K562 (cell line): Measurements from ENCODE around the gene MMAB. TPM values are rescaled to one million over a fixed set of nuclear protein-coding genes. Genes with fewer than 3 reads are reported as not detected.

Experiments
- ATAC-seq: fragments of 200-7000 bp; cut with Tn5 transposase; 3 replicates; pipeline ENCODE4 v1.9.1; 2020; ENCODE audit warnings: moderate library complexity
- BruUV-seq: library from RNA; stranded (reverse); fragments of 400-500 nt; replicated peaks from 2 replicates; lab custom pipeline; 2021; lab: Mats Ljungman, UMichigan
- CTCF ChIA-PET: fragments of 300-600 bp; formaldehyde crosslinking; extraction: SDS; loops from one replicate; lab custom pipeline; 2021; ENCODE audit warnings: low intra/inter-chr PET ratio; lab: Yijun Ruan, JAX
- POLR2A ChIA-PET: fragments of 300-600, 350-650 bp; sonication (Branson Sonifier 250); formaldehyde crosslinking; extraction: SDS; loops from one replicate; lab custom pipeline; 2021; ENCODE audit warnings: antibody characterized with exemption, inconsistent platforms; lab: Yijun Ruan, JAX
- DNase-seq, 4 experiments: peaks; one replicate each; pipeline versions ENCODE4 v3.0.0 to v3.0.0-alpha.2; 2011 to 2018; ENCODE audit warnings: low spot score in 3 of 4, mixed read lengths in 3 of 4; ENCODE audit errors: extremely low read depth in 1 of 4
- FAIRE-seq: peaks from 2 replicates; lab custom pipeline; 2011; peaks lifted over from hg19 to GRCh38; lab: Jason Lieb, UNC
- H2AFZ ChIP-seq: 2 replicates; pipeline ENCODE4 v1.6.0; 2011; ENCODE audit warnings: low read depth, low read length, control low read depth, inconsistent platforms
- H3K27ac ChIP-seq: fragments of 200-600 bp; 3 replicates; pipeline ENCODE4 v1.8.0; 2011; ENCODE audit warnings: low read depth, mild to moderate bottlenecking, control low read depth, inconsistent platforms, low read length, moderate library complexity, mixed read lengths; ENCODE audit errors: extremely low read depth
- H3K27me3 ChIP-seq, 2 experiments: fragments of 300-600 bp in 1 of 2; 2 replicates in 1 of 2; 3 replicates in 1 of 2; pipeline versions ENCODE4 v1.6.0 to v1.8.0; 2011; ENCODE audit warnings: inconsistent platforms in 2 of 2, low read length in 2 of 2, mild to moderate bottlenecking in 1 of 2, mixed read lengths in 1 of 2, moderate library complexity in 1 of 2; ENCODE audit not compliant: control insufficient read depth in 2 of 2, insufficient read depth in 2 of 2
- H3K36me3 ChIP-seq: fragments of 300-600 bp; 3 replicates; pipeline ENCODE4 v1.8.0; 2011; ENCODE audit warnings: mild to moderate bottlenecking, low read length, inconsistent platforms; ENCODE audit not compliant: control insufficient read depth, insufficient read depth
- H3K4me1 ChIP-seq, 2 experiments: fragments of 200-600 bp in 1 of 2; replicated peaks in 1 of 2; 2 replicates in 1 of 2; 3 replicates in 1 of 2; pipeline versions ENCODE4 v1.5.1 to v1.8.0; 2011; ENCODE audit warnings: inconsistent platforms in 2 of 2, low read length in 2 of 2, mild to moderate bottlenecking in 1 of 2, mixed read lengths in 1 of 2, moderate library complexity in 1 of 2; ENCODE audit not compliant: control insufficient read depth in 2 of 2, insufficient read depth in 2 of 2
- H3K4me2 ChIP-seq: 2 replicates; pipeline ENCODE4 v1.6.1; 2011; ENCODE audit warnings: low read length, control low read depth, inconsistent platforms, mixed read lengths; ENCODE audit not compliant: insufficient read depth
- H3K4me3 ChIP-seq: fragments of 200-600 bp; sonication (generic), shearing (Covaris generic); 2 replicates; pipeline ENCODE4 v1.5.1; 2016; ENCODE audit warnings: control low read depth, inconsistent platforms
- H3K79me2 ChIP-seq: fragments of 200-600 bp; 3 replicates; pipeline ENCODE4 v1.8.0; 2011; ENCODE audit warnings: low read length, inconsistent platforms; ENCODE audit not compliant: control insufficient read depth, insufficient read depth
- H3K9ac ChIP-seq, 2 experiments: 2 replicates each; pipeline versions ENCODE4 v1.6.0 to v1.6.1; 2011; ENCODE audit warnings: low read depth in 2 of 2, low read length in 2 of 2, control low read depth in 1 of 2, inconsistent platforms in 1 of 2, mild to moderate bottlenecking in 1 of 2, mixed read lengths in 1 of 2; ENCODE audit not compliant: insufficient read depth in 1 of 2
- H3K9me1 ChIP-seq: one replicate; pipeline ENCODE4 v1.6.0; 2011; ENCODE audit warnings: inconsistent platforms, mild to moderate bottlenecking, low read length, moderate library complexity; ENCODE audit not compliant: control insufficient read depth, insufficient read depth
- H3K9me3 ChIP-seq: replicated peaks from 2 replicates; pipeline ENCODE4 v1.5.1; 2011; ENCODE audit warnings: low read depth, low read length, inconsistent platforms; ENCODE audit not compliant: control insufficient read depth, insufficient read depth
- H4K20me1 ChIP-seq: replicated peaks from 2 replicates; pipeline ENCODE4 v1.6.1; 2011; ENCODE audit warnings: low read length, inconsistent platforms, mixed read lengths; ENCODE audit not compliant: control insufficient read depth, insufficient read depth
- DDX20 ChIP-seq: fragments of 450-650 bp; IDR thresholded peaks from 2 replicates; pipeline ENCODE4 v1.6.1; 2016; ENCODE audit warnings: missing genetic modification characterization, low read depth, mild to moderate bottlenecking, missing compliant biosample characterization, moderate library complexity
- FOXP4 ChIP-seq: sonication (generic); formaldehyde crosslinking; IDR thresholded peaks from 2 replicates; pipeline ENCODE4 v1.8.0; 2022; ENCODE audit warnings: mild to moderate bottlenecking, missing genetic modification reagents, borderline replicate concordance
- KLF6 ChIP-seq: fragments of 250-450 bp; sonication (Bioruptor Pico); IDR thresholded peaks from 2 replicates; pipeline ENCODE4 v1.4.0; 2020; ENCODE audit warnings: mild to moderate bottlenecking, moderate library complexity, borderline replicate concordance
- NRF1 ChIP-seq, 2 experiments: fragments of 450-650 bp; IDR thresholded peaks in 1 of 2; conservative IDR thresholded peaks in 1 of 2; 2 replicates each; pipeline ENCODE4 v1.6.1; 2014; ENCODE audit warnings: mild to moderate bottlenecking in 2 of 2
- POLR2AphosphoS2 ChIP-seq: IDR thresholded peaks from 2 replicates; pipeline ENCODE4 v1.6.1; 2012; ENCODE audit warnings: low read length, improper control_type of control experiment
- RBM15 ChIP-seq: fragments of 200-400 bp; formaldehyde crosslinking; IDR thresholded peaks from 2 replicates; pipeline ENCODE4 v1.6.1; 2018; ENCODE audit warnings: mild to moderate bottlenecking, low read length, moderate library complexity; ENCODE audit not compliant: insufficient read depth
- SIN3B ChIP-seq: fragments of 450-650 bp; IDR thresholded peaks from 2 replicates; pipeline ENCODE4 v1.6.1; 2017; ENCODE audit warnings: low read depth, mild to moderate bottlenecking, moderate library complexity
- ZNF75A ChIP-seq: fragments of 450-650 bp; formaldehyde crosslinking; IDR thresholded peaks from 2 replicates; pipeline ENCODE4 v1.4.0; 2020; ENCODE audit warnings: mild to moderate bottlenecking
- ZSCAN29 ChIP-seq: fragments of 450-650 bp; IDR thresholded peaks from 2 replicates; pipeline ENCODE4 v1.6.1; 2017
- WGBS: fragments of 100-300 bp; shearing (Covaris generic); methylation state at CpG from one replicate; pipeline ENCODE4 v1.1.6; 2016; ENCODE audit warnings: low coverage, mixed read lengths; ENCODE audit not compliant: insufficient coverage; ENCODE audit errors: missing lambda C conversion rate; 5-methylcytosine and 5-hydroxymethylcytosine counted together
- in situ Hi-C: fragments of 300-500 bp; cut with MboI; formaldehyde crosslinking; loops from 4 replicates; pipeline ENCODE4 v1.15.0; 2018; ENCODE audit warnings: inconsistent platforms, mixed read lengths
- intact Hi-C: fragments of 100-400 bp; cut with micrococcal nuclease; formaldehyde crosslinking; loops from 2 replicates; pipeline ENCODE4 v1.14.2; 2022
- polyA plus RNA-seq, 8 experiments: library from polyadenylated mRNA; depleted of rRNA in 4 of 8; stranded (reverse) in 5 of 8; unstranded in 3 of 8; fragments of >200 nt; fragmentation: Nextera tagmentation in 2 of 8; fragmentation: Illumina TruSeq in 1 of 8; extraction: Ambion mirVana in 2 of 8; extraction: Trizol in 1 of 8; gene quantifications; 2 replicates each; pipeline versions ENCODE4 v1.2.1 to v1.2.3, GENCODE V29; 2011 to 2014; ENCODE audit warnings: inconsistent platforms in 1 of 8, missing spikeins in 1 of 8
- total RNA-seq, 7 experiments: library from RNA; depleted of rRNA in 6 of 7; stranded (reverse); fragments of >200 nt in 6 of 7; fragmentation: Illumina TruSeq in 2 of 7; extraction: Trizol in 2 of 7; gene quantifications; 2 replicates each; pipeline versions ENCODE4 v1.2.1 to v1.2.3, GENCODE V29; 2011 to 2021; ENCODE audit warnings: low replicate concordance in 1 of 7
- TF ChIP-seq, protein P1 (sequence below): fragments of 450-650 bp; IDR thresholded peaks from 2 replicates; pipeline ENCODE4 v1.6.1; 2017; ENCODE audit warnings: antibody characterized with exemption, mild to moderate bottlenecking
- TF ChIP-seq, protein P2 (sequence below): fragments of 250-450 bp; sonication (Bioruptor Pico); IDR thresholded peaks from 2 replicates; pipeline ENCODE4 v1.4.0; 2020; ENCODE audit warnings: mild to moderate bottlenecking, moderate library complexity, borderline replicate concordance

Gene MMAB
- total and polyA plus RNA-seq, 9 of the 15 experiments (the other 6 are each of a cell fraction or from before 2014, with no cell fraction given), result 9.5 to 76.1 (median 46.2) TPM

GRCh38 chr12:109606320-109607028 is 33.2 kb upstream of the MMAB start:
- peaks cover 3% of the 10 kb centered on the region for H3K9me1 ChIP-seq
- no TSS peak for BruUV-seq
- no peak overlapping the region for H2AFZ ChIP-seq
- ChIA-PET POLR2A (interaction anchor here (0.6 to 0.9 kb wide), 2 partner anchors 9 to 10 kb away, joined by 4 to 5 read pairs; no protein-coding TSS in a partner anchor), CTCF (no interaction called here)
- H3K27me3 ChIP-seq, result peaks cover 17 to 55% of the 10 kb centered on the region in 2 experiments; a peak in 4 of 5 replicates
- no peaks in the 10 kb centered on the region for H3K79me2 ChIP-seq
- H3K4me2 ChIP-seq, result no peak overlapping the region
- no peaks in the 10 kb centered on the region for H3K9me3 ChIP-seq
- peak in 3 of 4 experiments; percentile 20 to 53 (median 50) for DNase-seq
- no peak overlapping the region for H3K4me3 ChIP-seq
- peak; percentile 50 for ATAC-seq
- intact Hi-C loops (no loop called here), in situ Hi-C loops (no loop called here)
- no peaks in the 10 kb centered on the region for H3K36me3 ChIP-seq
- no peak overlapping the region for H3K27ac ChIP-seq
- peak overlapping the region in 1 of 2 experiments; percentile 29; a peak in 1 of 4 replicates for H3K9ac ChIP-seq
- H3K4me1 ChIP-seq, result peaks cover 0 to 11% of the 10 kb centered on the region in 2 experiments; a peak in 2 of 5 replicates
- WGBS, result 3% methylated on average over 29 of the region's 30 CpGs
- peaks cover 5% of the 10 kb centered on the region for H4K20me1 ChIP-seq
- FAIRE-seq, result no peak
- TF ChIP-seq ZNF75A (CRISPR knock-in tag) (no peak), ZSCAN29 (no peak), FOXP4 (CRISPR knock-in tag) (no peak), SIN3B (no peak), POLR2AphosphoS2 (no peak), KLF6 (CRISPR knock-in tag) (no peak), RBM15 (no peak), NRF1 (conservative IDR thresholded peaks at IDR 0.05 in 1 of 2, IDR thresholded peaks at IDR 0.05 in 1 of 2) (no peak), DDX20 (no peak)
- TF ChIP-seq, protein P1, sequence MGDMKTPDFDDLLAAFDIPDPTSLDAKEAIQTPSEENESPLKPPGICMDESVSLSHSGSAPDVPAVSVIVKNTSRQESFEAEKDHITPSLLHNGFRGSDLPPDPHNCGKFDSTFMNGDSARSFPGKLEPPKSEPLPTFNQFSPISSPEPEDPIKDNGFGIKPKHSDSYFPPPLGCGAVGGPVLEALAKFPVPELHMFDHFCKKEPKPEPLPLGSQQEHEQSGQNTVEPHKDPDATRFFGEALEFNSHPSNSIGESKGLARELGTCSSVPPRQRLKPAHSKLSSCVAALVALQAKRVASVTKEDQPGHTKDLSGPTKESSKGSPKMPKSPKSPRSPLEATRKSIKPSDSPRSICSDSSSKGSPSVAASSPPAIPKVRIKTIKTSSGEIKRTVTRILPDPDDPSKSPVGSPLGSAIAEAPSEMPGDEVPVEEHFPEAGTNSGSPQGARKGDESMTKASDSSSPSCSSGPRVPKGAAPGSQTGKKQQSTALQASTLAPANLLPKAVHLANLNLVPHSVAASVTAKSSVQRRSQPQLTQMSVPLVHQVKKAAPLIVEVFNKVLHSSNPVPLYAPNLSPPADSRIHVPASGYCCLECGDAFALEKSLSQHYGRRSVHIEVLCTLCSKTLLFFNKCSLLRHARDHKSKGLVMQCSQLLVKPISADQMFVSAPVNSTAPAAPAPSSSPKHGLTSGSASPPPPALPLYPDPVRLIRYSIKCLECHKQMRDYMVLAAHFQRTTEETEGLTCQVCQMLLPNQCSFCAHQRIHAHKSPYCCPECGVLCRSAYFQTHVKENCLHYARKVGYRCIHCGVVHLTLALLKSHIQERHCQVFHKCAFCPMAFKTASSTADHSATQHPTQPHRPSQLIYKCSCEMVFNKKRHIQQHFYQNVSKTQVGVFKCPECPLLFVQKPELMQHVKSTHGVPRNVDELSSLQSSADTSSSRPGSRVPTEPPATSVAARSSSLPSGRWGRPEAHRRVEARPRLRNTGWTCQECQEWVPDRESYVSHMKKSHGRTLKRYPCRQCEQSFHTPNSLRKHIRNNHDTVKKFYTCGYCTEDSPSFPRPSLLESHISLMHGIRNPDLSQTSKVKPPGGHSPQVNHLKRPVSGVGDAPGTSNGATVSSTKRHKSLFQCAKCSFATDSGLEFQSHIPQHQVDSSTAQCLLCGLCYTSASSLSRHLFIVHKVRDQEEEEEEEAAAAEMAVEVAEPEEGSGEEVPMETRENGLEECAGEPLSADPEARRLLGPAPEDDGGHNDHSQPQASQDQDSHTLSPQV, result no peak
- TF ChIP-seq, protein P2, sequence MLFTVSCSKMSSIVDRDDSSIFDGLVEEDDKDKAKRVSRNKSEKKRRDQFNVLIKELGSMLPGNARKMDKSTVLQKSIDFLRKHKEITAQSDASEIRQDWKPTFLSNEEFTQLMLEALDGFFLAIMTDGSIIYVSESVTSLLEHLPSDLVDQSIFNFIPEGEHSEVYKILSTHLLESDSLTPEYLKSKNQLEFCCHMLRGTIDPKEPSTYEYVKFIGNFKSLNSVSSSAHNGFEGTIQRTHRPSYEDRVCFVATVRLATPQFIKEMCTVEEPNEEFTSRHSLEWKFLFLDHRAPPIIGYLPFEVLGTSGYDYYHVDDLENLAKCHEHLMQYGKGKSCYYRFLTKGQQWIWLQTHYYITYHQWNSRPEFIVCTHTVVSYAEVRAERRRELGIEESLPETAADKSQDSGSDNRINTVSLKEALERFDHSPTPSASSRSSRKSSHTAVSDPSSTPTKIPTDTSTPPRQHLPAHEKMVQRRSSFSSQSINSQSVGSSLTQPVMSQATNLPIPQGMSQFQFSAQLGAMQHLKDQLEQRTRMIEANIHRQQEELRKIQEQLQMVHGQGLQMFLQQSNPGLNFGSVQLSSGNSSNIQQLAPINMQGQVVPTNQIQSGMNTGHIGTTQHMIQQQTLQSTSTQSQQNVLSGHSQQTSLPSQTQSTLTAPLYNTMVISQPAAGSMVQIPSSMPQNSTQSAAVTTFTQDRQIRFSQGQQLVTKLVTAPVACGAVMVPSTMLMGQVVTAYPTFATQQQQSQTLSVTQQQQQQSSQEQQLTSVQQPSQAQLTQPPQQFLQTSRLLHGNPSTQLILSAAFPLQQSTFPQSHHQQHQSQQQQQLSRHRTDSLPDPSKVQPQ (CRISPR knock-in tag), result no peak
